HG02943 (cell line): ENCODE measurements around the gene SLX9.

Source experiments
- ATAC-seq: cut with Tn5 transposase; IDR thresholded peaks from one replicate; pipeline ENCODE4 v1.9.1; 2021; ENCODE audit warnings: mild to moderate bottlenecking, low read depth, moderate library complexity; ENCODE audit not compliant: unreplicated experiment

The SLX9 gene

GRCh38 chr21:44957047-44957831 lies 17.4 kb downstream of the SLX9 start:
- no peak for ATAC-seq

- no peak for ATAC-seq
Observed at GRCh38 chr21:44957901-44958451, 18.1 kb downstream of the SLX9 start.

GRCh38 chr21:44958471-44959191 lies 18.8 kb downstream of the SLX9 start:
- ATAC-seq = no peak

- ATAC-seq = no peak
Observed at GRCh38 chr21:44959376-44960091, 19.7 kb downstream of the SLX9 start.

- ATAC-seq = no peak
Observed at GRCh38 chr21:44960141-44961092, 20.6 kb downstream of the SLX9 start.

GRCh38 chr21:44962403-44962966 lies 22.7 kb downstream of the SLX9 start:
- ATAC-seq = no peak

GRCh38 chr21:44964381-44964780 lies 24.6 kb downstream of the SLX9 start:
- ATAC-seq = no peak

GRCh38 chr21:44965251-44966022 lies 25.6 kb downstream of the SLX9 start:
- no peak for ATAC-seq

- no peak for ATAC-seq
Observed at GRCh38 chr21:44966135-44967081, 26.6 kb downstream of the SLX9 start.

GRCh38 chr21:44967082-44968047 lies 27.5 kb downstream of the SLX9 start:
- ATAC-seq = no peak

GRCh38 chr21:44969066-44969670 lies 29.3 kb downstream of the SLX9 start:
- ATAC-seq = no peak

GRCh38 chr21:44969931-44970755 lies 30.3 kb downstream of the SLX9 start:
- no peak for ATAC-seq

GRCh38 chr21:44970766-44971671 lies 31.2 kb downstream of the SLX9 start:
- ATAC-seq = no peak

- ATAC-seq = no peak
Observed at GRCh38 chr21:44971672-44971995, 31.8 kb downstream of the SLX9 start.
